K562 (cell line): ENCODE measurements around the gene KAT6B. TPM values are rescaled to one million over a fixed set of nuclear protein-coding genes. Genes with fewer than 3 reads are reported as not detected.

ENCODE experiments used
- ATAC-seq: fragments of 200-7000 bp; cut with Tn5 transposase; 3 replicates; pipeline ENCODE4 v1.9.1; 2020; ENCODE audit warnings: moderate library complexity
- BruUV-seq: library from RNA; stranded (reverse); fragments of 400-500 nt; replicated peaks from 2 replicates; lab custom pipeline; 2021; lab: Mats Ljungman, UMichigan
- CTCF ChIA-PET: fragments of 300-600 bp; formaldehyde crosslinking; extraction: SDS; loops from one replicate; lab custom pipeline; 2021; ENCODE audit warnings: low intra/inter-chr PET ratio; lab: Yijun Ruan, JAX
- POLR2A ChIA-PET: fragments of 300-600, 350-650 bp; sonication (Branson Sonifier 250); formaldehyde crosslinking; extraction: SDS; loops from one replicate; lab custom pipeline; 2021; ENCODE audit warnings: antibody characterized with exemption, inconsistent platforms; lab: Yijun Ruan, JAX
- DNase-seq, 4 experiments: peaks; one replicate each; pipeline versions ENCODE4 v3.0.0 to v3.0.0-alpha.2; 2011 to 2018; ENCODE audit warnings: low spot score in 3 of 4, mixed read lengths in 3 of 4; ENCODE audit errors: extremely low read depth in 1 of 4
- FAIRE-seq: peaks from 2 replicates; lab custom pipeline; 2011; peaks lifted over from hg19 to GRCh38; lab: Jason Lieb, UNC
- H2AFZ ChIP-seq: 2 replicates; pipeline ENCODE4 v1.6.0; 2011; ENCODE audit warnings: low read depth, low read length, control low read depth, inconsistent platforms
- H3K27ac ChIP-seq: fragments of 200-600 bp; 3 replicates; pipeline ENCODE4 v1.8.0; 2011; ENCODE audit warnings: low read depth, mild to moderate bottlenecking, control low read depth, inconsistent platforms, low read length, moderate library complexity, mixed read lengths; ENCODE audit errors: extremely low read depth
- H3K27me3 ChIP-seq, 2 experiments: fragments of 300-600 bp in 1 of 2; 2 replicates in 1 of 2; 3 replicates in 1 of 2; pipeline versions ENCODE4 v1.6.0 to v1.8.0; 2011; ENCODE audit warnings: inconsistent platforms in 2 of 2, low read length in 2 of 2, mild to moderate bottlenecking in 1 of 2, mixed read lengths in 1 of 2, moderate library complexity in 1 of 2; ENCODE audit not compliant: control insufficient read depth in 2 of 2, insufficient read depth in 2 of 2
- H3K36me3 ChIP-seq: fragments of 300-600 bp; 3 replicates; pipeline ENCODE4 v1.8.0; 2011; ENCODE audit warnings: mild to moderate bottlenecking, low read length, inconsistent platforms; ENCODE audit not compliant: control insufficient read depth, insufficient read depth
- H3K4me1 ChIP-seq, 2 experiments: fragments of 200-600 bp in 1 of 2; replicated peaks in 1 of 2; 2 replicates in 1 of 2; 3 replicates in 1 of 2; pipeline versions ENCODE4 v1.5.1 to v1.8.0; 2011; ENCODE audit warnings: inconsistent platforms in 2 of 2, low read length in 2 of 2, mild to moderate bottlenecking in 1 of 2, mixed read lengths in 1 of 2, moderate library complexity in 1 of 2; ENCODE audit not compliant: control insufficient read depth in 2 of 2, insufficient read depth in 2 of 2
- H3K4me2 ChIP-seq: 2 replicates; pipeline ENCODE4 v1.6.1; 2011; ENCODE audit warnings: low read length, control low read depth, inconsistent platforms, mixed read lengths; ENCODE audit not compliant: insufficient read depth
- H3K4me3 ChIP-seq: fragments of 200-600 bp; sonication (generic), shearing (Covaris generic); 2 replicates; pipeline ENCODE4 v1.5.1; 2016; ENCODE audit warnings: control low read depth, inconsistent platforms
- H3K79me2 ChIP-seq: fragments of 200-600 bp; 3 replicates; pipeline ENCODE4 v1.8.0; 2011; ENCODE audit warnings: low read length, inconsistent platforms; ENCODE audit not compliant: control insufficient read depth, insufficient read depth
- H3K9ac ChIP-seq, 2 experiments: 2 replicates each; pipeline versions ENCODE4 v1.6.0 to v1.6.1; 2011; ENCODE audit warnings: low read depth in 2 of 2, low read length in 2 of 2, control low read depth in 1 of 2, inconsistent platforms in 1 of 2, mild to moderate bottlenecking in 1 of 2, mixed read lengths in 1 of 2; ENCODE audit not compliant: insufficient read depth in 1 of 2
- H3K9me1 ChIP-seq: one replicate; pipeline ENCODE4 v1.6.0; 2011; ENCODE audit warnings: inconsistent platforms, mild to moderate bottlenecking, low read length, moderate library complexity; ENCODE audit not compliant: control insufficient read depth, insufficient read depth
- H3K9me3 ChIP-seq: replicated peaks from 2 replicates; pipeline ENCODE4 v1.5.1; 2011; ENCODE audit warnings: low read depth, low read length, inconsistent platforms; ENCODE audit not compliant: control insufficient read depth, insufficient read depth
- H4K20me1 ChIP-seq: replicated peaks from 2 replicates; pipeline ENCODE4 v1.6.1; 2011; ENCODE audit warnings: low read length, inconsistent platforms, mixed read lengths; ENCODE audit not compliant: control insufficient read depth, insufficient read depth
- CXXC5 ChIP-seq: fragments of 250-450 bp; sonication (Bioruptor Pico); IDR thresholded peaks from 2 replicates; pipeline ENCODE4 v1.8.0; 2022; ENCODE audit warnings: inconsistent platforms, mild to moderate bottlenecking, moderate library complexity
- SIX5 ChIP-seq, 2 experiments: IDR thresholded peaks; 2 replicates each; pipeline ENCODE4 v1.6.1; 2011; ENCODE audit warnings: low read length in 2 of 2, borderline replicate concordance in 1 of 2, low read depth in 1 of 2, mild to moderate bottlenecking in 1 of 2, moderate library complexity in 1 of 2; ENCODE audit not compliant: insufficient read depth in 1 of 2
- U2AF1 ChIP-seq: fragments of 200-400 bp; formaldehyde crosslinking; optimal IDR thresholded peaks from 2 replicates; pipeline ENCODE3; 2017; ENCODE audit warnings: mild to moderate bottlenecking, low read depth, low read length, moderate library complexity
- ZFP36 ChIP-seq: fragments of 150-350 bp; IDR thresholded peaks from 2 replicates; pipeline ENCODE4 v1.6.1; 2018; ENCODE audit warnings: low read length, low read depth; ENCODE audit not compliant: partially characterized antibody
- ZNF133 ChIP-seq: fragments of 250-450 bp; sonication (Bioruptor Pico); IDR thresholded peaks from 2 replicates; pipeline ENCODE4 v1.4.0; 2020; ENCODE audit warnings: mild to moderate bottlenecking
- ZNF695 ChIP-seq: fragments of 450-650 bp; formaldehyde crosslinking; IDR thresholded peaks from 2 replicates; pipeline ENCODE4 v1.4.0; 2020; ENCODE audit warnings: mild to moderate bottlenecking, moderate library complexity
- ZNF780A ChIP-seq: fragments of 250-450 bp; sonication (Bioruptor Pico); IDR thresholded peaks from 2 replicates; pipeline ENCODE4 v1.5.0; 2021; ENCODE audit warnings: mild to moderate bottlenecking
- ZNF785 ChIP-seq: fragments of 250-450 bp; sonication (Bioruptor Pico); IDR thresholded peaks from 2 replicates; pipeline ENCODE4 v1.4.0; 2020; ENCODE audit warnings: mild to moderate bottlenecking
- ZNF830 ChIP-seq: fragments of 250-450 bp; sonication (Bioruptor Pico); IDR thresholded peaks from 2 replicates; pipeline ENCODE4 v1.5.0; 2021; ENCODE audit warnings: mild to moderate bottlenecking
- WGBS: fragments of 100-300 bp; shearing (Covaris generic); methylation state at CpG from one replicate; pipeline ENCODE4 v1.1.6; 2016; ENCODE audit warnings: low coverage, mixed read lengths; ENCODE audit not compliant: insufficient coverage; ENCODE audit errors: missing lambda C conversion rate; 5-methylcytosine and 5-hydroxymethylcytosine counted together
- in situ Hi-C: fragments of 300-500 bp; cut with MboI; formaldehyde crosslinking; loops from 4 replicates; pipeline ENCODE4 v1.15.0; 2018; ENCODE audit warnings: inconsistent platforms, mixed read lengths
- intact Hi-C: fragments of 100-400 bp; cut with micrococcal nuclease; formaldehyde crosslinking; loops from 2 replicates; pipeline ENCODE4 v1.14.2; 2022
- polyA plus RNA-seq, 8 experiments: library from polyadenylated mRNA; depleted of rRNA in 4 of 8; stranded (reverse) in 5 of 8; unstranded in 3 of 8; fragments of >200 nt; fragmentation: Nextera tagmentation in 2 of 8; fragmentation: Illumina TruSeq in 1 of 8; extraction: Ambion mirVana in 2 of 8; extraction: Trizol in 1 of 8; gene quantifications; 2 replicates each; pipeline versions ENCODE4 v1.2.1 to v1.2.3, GENCODE V29; 2011 to 2014; ENCODE audit warnings: inconsistent platforms in 1 of 8, missing spikeins in 1 of 8
- total RNA-seq, 7 experiments: library from RNA; depleted of rRNA in 6 of 7; stranded (reverse); fragments of >200 nt in 6 of 7; fragmentation: Illumina TruSeq in 2 of 7; extraction: Trizol in 2 of 7; gene quantifications; 2 replicates each; pipeline versions ENCODE4 v1.2.1 to v1.2.3, GENCODE V29; 2011 to 2021; ENCODE audit warnings: low replicate concordance in 1 of 7
- TF ChIP-seq, protein P1 (sequence below), 2 experiments: fragments of 450-650 bp in 1 of 2; IDR thresholded peaks; 2 replicates each; pipeline ENCODE4 v1.6.1; 2011 to 2017; ENCODE audit warnings: low read depth in 2 of 2, antibody characterized with exemption in 1 of 2, borderline replicate concordance in 1 of 2, low read length in 1 of 2, mild to moderate bottlenecking in 1 of 2, mixed read lengths in 1 of 2; ENCODE audit not compliant: control insufficient read depth in 1 of 2

KAT6B gene
- total and polyA plus RNA-seq, 9 of the 15 experiments (the other 6 are each of a cell fraction or from before 2014, with no cell fraction given): 1.4 to 9.2 (median 6.8) TPM

DNA sequence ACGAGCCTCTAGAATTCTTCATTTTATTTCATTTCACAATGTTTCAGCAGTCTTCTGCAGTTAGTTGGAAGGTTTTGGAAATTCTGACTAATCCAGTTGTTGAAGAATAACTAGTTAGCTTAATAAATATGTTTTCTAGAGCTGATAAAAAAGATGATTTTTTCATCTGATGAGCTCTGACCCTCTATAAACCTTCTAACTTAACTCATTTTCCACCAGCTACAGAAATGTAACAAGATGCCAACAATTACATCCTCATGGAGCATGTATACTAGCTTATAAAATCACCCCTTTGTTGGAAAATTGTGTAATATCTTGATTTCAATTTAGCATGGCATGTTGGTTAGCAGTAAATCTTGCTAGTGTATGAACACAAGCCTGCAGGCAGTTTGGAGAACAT, 33.1 kb downstream of the KAT6B start:
- H3K9me3 ChIP-seq: no peaks in the 10 kb centered on the region
- intact Hi-C loops: no loop called here
- H3K27ac ChIP-seq: no peak overlapping the region
- H3K4me3 ChIP-seq: no peak overlapping the region
- BruUV-seq: no TSS peak
- DNase-seq: no peak
- peaks cover 6 to 27% of the 10 kb centered on the region in 2 experiments; a peak in 3 of 5 replicates for H3K4me1 ChIP-seq
- H2AFZ ChIP-seq: no peak overlapping the region
- FAIRE-seq: no peak
- ChIA-PET CTCF (no interaction called here), POLR2A (interaction anchor here (0.8 to 1.4 kb wide), 3 partner anchors 9 to 31 kb away, joined by 3 to 4 read pairs (median 3); no protein-coding TSS in a partner anchor)
- no peak for TF ChIP-seq ZNF695
- no peak overlapping the region for H3K4me2 ChIP-seq
- in situ Hi-C loops: no loop called here
- ATAC-seq: no peak
- H3K36me3 ChIP-seq: no peaks in the 10 kb centered on the region
- H4K20me1 ChIP-seq: 0 out of 2 replicates have a peak, but pooled peaks cover 4% of the 10 kb centered on the region
- WGBS: 74% methylated on average over 1 of the region's 1 CpG
- H3K9ac ChIP-seq: no peak overlapping the region
- no peaks in the 10 kb centered on the region for H3K27me3 ChIP-seq
- H3K79me2 ChIP-seq: peaks cover 9% of the 10 kb centered on the region; the same call in 1 of the 3 replicates
- no peaks in the 10 kb centered on the region for H3K9me1 ChIP-seq

DNA sequence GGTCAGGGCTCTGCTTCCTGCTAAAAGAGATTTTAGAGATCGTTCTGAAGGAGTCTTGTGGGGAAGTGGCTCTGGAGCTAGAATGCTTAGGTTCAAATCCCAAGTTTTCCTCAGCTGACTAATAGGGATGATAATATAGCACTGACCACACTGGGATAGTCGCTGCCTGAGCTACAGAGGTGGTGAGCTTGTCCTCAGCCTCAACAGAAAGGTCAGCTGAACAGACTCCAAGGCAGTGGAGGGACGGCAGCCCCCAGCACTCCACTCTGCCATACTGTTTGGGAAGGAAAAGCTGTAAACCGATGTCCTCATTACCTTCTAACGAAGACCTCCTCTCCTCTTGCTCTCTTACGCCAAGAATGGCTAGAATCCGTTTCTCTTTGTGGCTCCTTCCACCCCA, 36.2 kb downstream of the KAT6B start:
- no TSS peak for BruUV-seq
- peak overlapping the region in 1 of 2 experiments; percentile 53; a peak in 1 of 4 replicates for H3K9ac ChIP-seq
- no peaks in the 10 kb centered on the region for H3K9me3 ChIP-seq
- H4K20me1 ChIP-seq: 0 out of 2 replicates have a peak, but pooled peaks cover 4% of the 10 kb centered on the region
- H3K79me2 ChIP-seq: no peaks in the 10 kb centered on the region
- H2AFZ ChIP-seq: 0 out of 2 replicates have a peak overlapping the region, but pooled peaks have one; percentile 9
- FAIRE-seq (no peak), ATAC-seq (peak; percentile 66), DNase-seq (no peak)
- H3K27ac ChIP-seq: no peak overlapping the region
- in situ Hi-C loops (no loop called here), intact Hi-C loops (no loop called here)
- POLR2A ChIA-PET: interaction anchor here (0.6 to 1.9 kb wide), 4 partner anchors 9 to 174 kb away, joined by 3 to 9 read pairs (median 3); no protein-coding TSS in a partner anchor
- H3K4me1 ChIP-seq: peaks cover 0 to 17% of the 10 kb centered on the region in 2 experiments; a peak in 2 of 5 replicates
- CTCF ChIA-PET: no interaction called here
- H3K4me2 ChIP-seq: peak overlapping the region; percentile 40; the same call in 1 of the 2 replicates
- no peak overlapping the region for H3K4me3 ChIP-seq
- no peaks in the 10 kb centered on the region for H3K27me3 ChIP-seq
- WGBS: 25% methylated on average over 7 of the region's 7 CpGs
- H3K9me1 ChIP-seq: no peaks in the 10 kb centered on the region
- H3K36me3 ChIP-seq: no peaks in the 10 kb centered on the region
- TF ChIP-seq U2AF1 (no peak), CXXC5 (CRISPR knock-in tag) (no peak), SIX5 (IDR thresholded peaks at IDR 0.05; ENCODE audit: borderline replicate concordance in 1 of 2, insufficient read depth in 1 of 2, low read depth in 1 of 2, low read length in 2 of 2) (no peak), ZNF830 (CRISPR knock-in tag) (no peak), ZNF133 (CRISPR knock-in tag) (no peak), ZFP36 (no peak), ZNF785 (CRISPR knock-in tag) (no peak), ZNF780A (no peak)
- TF ChIP-seq, protein P1, sequence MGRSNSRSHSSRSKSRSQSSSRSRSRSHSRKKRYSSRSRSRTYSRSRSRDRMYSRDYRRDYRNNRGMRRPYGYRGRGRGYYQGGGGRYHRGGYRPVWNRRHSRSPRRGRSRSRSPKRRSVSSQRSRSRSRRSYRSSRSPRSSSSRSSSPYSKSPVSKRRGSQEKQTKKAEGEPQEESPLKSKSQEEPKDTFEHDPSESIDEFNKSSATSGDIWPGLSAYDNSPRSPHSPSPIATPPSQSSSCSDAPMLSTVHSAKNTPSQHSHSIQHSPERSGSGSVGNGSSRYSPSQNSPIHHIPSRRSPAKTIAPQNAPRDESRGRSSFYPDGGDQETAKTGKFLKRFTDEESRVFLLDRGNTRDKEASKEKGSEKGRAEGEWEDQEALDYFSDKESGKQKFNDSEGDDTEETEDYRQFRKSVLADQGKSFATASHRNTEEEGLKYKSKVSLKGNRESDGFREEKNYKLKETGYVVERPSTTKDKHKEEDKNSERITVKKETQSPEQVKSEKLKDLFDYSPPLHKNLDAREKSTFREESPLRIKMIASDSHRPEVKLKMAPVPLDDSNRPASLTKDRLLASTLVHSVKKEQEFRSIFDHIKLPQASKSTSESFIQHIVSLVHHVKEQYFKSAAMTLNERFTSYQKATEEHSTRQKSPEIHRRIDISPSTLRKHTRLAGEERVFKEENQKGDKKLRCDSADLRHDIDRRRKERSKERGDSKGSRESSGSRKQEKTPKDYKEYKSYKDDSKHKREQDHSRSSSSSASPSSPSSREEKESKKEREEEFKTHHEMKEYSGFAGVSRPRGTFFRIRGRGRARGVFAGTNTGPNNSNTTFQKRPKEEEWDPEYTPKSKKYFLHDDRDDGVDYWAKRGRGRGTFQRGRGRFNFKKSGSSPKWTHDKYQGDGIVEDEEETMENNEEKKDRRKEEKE (IDR thresholded peaks at IDR 0.05; ENCODE audit: borderline replicate concordance in 1 of 2, control insufficient read depth in 1 of 2, low read depth in 2 of 2, low read length in 1 of 2): no peak
